MM.1S (cell line): ENCODE data around the gene TBC1D5.
A peak's percentile ranks its signal among the peaks of the same experiment; 100 is the strongest.

Experiments
- DNase-seq: peaks from one replicate; pipeline ENCODE4 v3.0.0-alpha.2; 2015
- H2AFZ ChIP-seq: fragments of 300-600 bp; sonication (generic); 2 replicates; pipeline ENCODE4 v1.6.0; 2016; ENCODE audit warnings: antibody characterized with exemption, low read length
- H3F3A ChIP-seq: fragments of 300-600 bp; sonication (generic); 2 replicates; pipeline ENCODE4 v1.6.1; 2016; ENCODE audit warnings: mild to moderate bottlenecking, antibody characterized with exemption, low read length, moderate library complexity, mixed read lengths; ENCODE audit not compliant: insufficient read depth
- H3K27ac ChIP-seq: fragments of 300-600 bp; sonication (generic); 2 replicates; pipeline ENCODE4 v1.5.1; 2016; ENCODE audit warnings: mild to moderate bottlenecking, low read length
- H3K27me3 ChIP-seq: fragments of 300-600 bp; sonication (generic); replicated peaks from 2 replicates; pipeline ENCODE4 v1.6.0; 2016; ENCODE audit warnings: low read length; ENCODE audit not compliant: insufficient read depth
- H3K36me3 ChIP-seq: fragments of 300-600 bp; sonication (generic); replicated peaks from 2 replicates; pipeline ENCODE4 v1.6.1; 2016; ENCODE audit warnings: mild to moderate bottlenecking, low read length, mixed read lengths; ENCODE audit not compliant: insufficient read depth
- H3K4me1 ChIP-seq: fragments of 300-600 bp; sonication (generic); 2 replicates; pipeline ENCODE4 v1.6.1; 2016; ENCODE audit warnings: low read length, mixed read lengths
- H3K4me2 ChIP-seq: fragments of 300-600 bp; sonication (generic); 2 replicates; pipeline ENCODE4 v1.6.0; 2016; ENCODE audit warnings: low read depth, low read length
- H3K4me3 ChIP-seq: fragments of 300-600 bp; sonication (generic); 2 replicates; pipeline ENCODE4 v1.5.1; 2016; ENCODE audit warnings: low read length, mixed read lengths
- H3K79me2 ChIP-seq: fragments of 300-600 bp; sonication (generic); 2 replicates; pipeline ENCODE4 v1.6.1; 2016; ENCODE audit warnings: mixed run types, low read length, mixed read lengths
- H3K9ac ChIP-seq: fragments of 300-600 bp; sonication (generic); 2 replicates; pipeline ENCODE4 v1.6.1; 2016; ENCODE audit warnings: low read length, mixed read lengths
- H3K9me2 ChIP-seq: fragments of 300-600 bp; sonication (generic); replicated peaks from 2 replicates; pipeline ENCODE4 v1.6.1; 2016; ENCODE audit warnings: mild to moderate bottlenecking, low read length, mixed read lengths; ENCODE audit not compliant: insufficient read depth
- H3K9me3 ChIP-seq: fragments of 300-600 bp; sonication (generic); replicated peaks from 2 replicates; pipeline ENCODE4 v1.6.1; 2016; ENCODE audit warnings: mild to moderate bottlenecking, low read length, mixed read lengths; ENCODE audit not compliant: insufficient read depth
- H4K20me1 ChIP-seq: fragments of 300-600 bp; sonication (generic); 2 replicates; pipeline ENCODE4 v1.6.1; 2016; ENCODE audit warnings: mild to moderate bottlenecking, low read length, moderate library complexity, mixed read lengths; ENCODE audit not compliant: insufficient read depth
- EZH2 ChIP-seq: fragments of 300-600 bp; sonication (generic); optimal IDR thresholded peaks from 2 replicates; pipeline ENCODE3; 2017; ENCODE audit warnings: low read depth, mild to moderate bottlenecking, antibody characterized with exemption, low read length, mixed read lengths
- EZH2phosphoT487 ChIP-seq: fragments of 300-600 bp; sonication (generic); IDR thresholded peaks from 2 replicates; pipeline ENCODE4 v1.6.1; 2018; ENCODE audit warnings: antibody characterized with exemption, low read length
- TF ChIP-seq, protein P1 (sequence below): fragments of 300-600 bp; sonication (generic); IDR thresholded peaks from 2 replicates; pipeline ENCODE4 v1.5.1; 2016; ENCODE audit warnings: antibody characterized with exemption, low read length, mixed read lengths

The TBC1D5 gene

DNA sequence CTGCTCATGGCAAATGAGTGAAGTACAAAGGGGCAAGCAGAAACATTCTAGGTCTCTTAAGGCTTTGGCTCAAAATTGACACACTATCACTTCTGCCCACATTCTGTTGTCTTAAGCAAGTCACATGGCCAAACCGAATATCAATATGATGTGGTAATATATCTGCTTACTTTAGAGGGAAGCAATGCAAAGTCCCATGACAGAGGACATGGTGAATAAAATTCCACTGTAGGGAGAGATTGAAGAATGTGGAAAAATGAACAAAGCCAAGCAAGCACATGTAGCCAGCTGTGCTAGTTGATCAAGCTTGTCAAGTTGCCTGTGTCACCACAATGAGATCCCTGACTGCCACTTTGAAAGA, 11.2 kb upstream of the TBC1D5 start:
- no peak overlapping the region for H3K4me2 ChIP-seq
- no peak overlapping the region for H3K4me3 ChIP-seq
- H3K27me3 ChIP-seq, result no peaks in the 10 kb centered on the region; the same call in 1 of the 2 replicates
- no peak overlapping the region for H3K27ac ChIP-seq
- H2AFZ ChIP-seq, result no peak overlapping the region
- no peaks in the 10 kb centered on the region for H3K79me2 ChIP-seq
- TF ChIP-seq, protein P1, sequence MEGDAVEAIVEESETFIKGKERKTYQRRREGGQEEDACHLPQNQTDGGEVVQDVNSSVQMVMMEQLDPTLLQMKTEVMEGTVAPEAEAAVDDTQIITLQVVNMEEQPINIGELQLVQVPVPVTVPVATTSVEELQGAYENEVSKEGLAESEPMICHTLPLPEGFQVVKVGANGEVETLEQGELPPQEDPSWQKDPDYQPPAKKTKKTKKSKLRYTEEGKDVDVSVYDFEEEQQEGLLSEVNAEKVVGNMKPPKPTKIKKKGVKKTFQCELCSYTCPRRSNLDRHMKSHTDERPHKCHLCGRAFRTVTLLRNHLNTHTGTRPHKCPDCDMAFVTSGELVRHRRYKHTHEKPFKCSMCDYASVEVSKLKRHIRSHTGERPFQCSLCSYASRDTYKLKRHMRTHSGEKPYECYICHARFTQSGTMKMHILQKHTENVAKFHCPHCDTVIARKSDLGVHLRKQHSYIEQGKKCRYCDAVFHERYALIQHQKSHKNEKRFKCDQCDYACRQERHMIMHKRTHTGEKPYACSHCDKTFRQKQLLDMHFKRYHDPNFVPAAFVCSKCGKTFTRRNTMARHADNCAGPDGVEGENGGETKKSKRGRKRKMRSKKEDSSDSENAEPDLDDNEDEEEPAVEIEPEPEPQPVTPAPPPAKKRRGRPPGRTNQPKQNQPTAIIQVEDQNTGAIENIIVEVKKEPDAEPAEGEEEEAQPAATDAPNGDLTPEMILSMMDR, result no peak
- TF ChIP-seq EZH2 (no peak), EZH2phosphoT487 (no peak)
- DNase-seq, result no peak
- H3K9me3 ChIP-seq, result no peaks in the 10 kb centered on the region
- H3K9ac ChIP-seq, result no peak overlapping the region
- no peaks in the 10 kb centered on the region for H3K9me2 ChIP-seq
- H3K36me3 ChIP-seq, result no peaks in the 10 kb centered on the region
- H3F3A ChIP-seq, result peaks cover 21% of the 10 kb centered on the region
- H4K20me1 ChIP-seq, result no peaks in the 10 kb centered on the region
- peaks cover 35% of the 10 kb centered on the region for H3K4me1 ChIP-seq

- Histone ChIP-seq H3F3A (peaks cover 22% of the 10 kb centered on the region), H3K79me2 (no peaks in the 10 kb centered on the region), H2AFZ (no peak overlapping the region), H3K36me3 (no peaks in the 10 kb centered on the region), H3K4me3 (no peak overlapping the region), H3K9me3 (no peaks in the 10 kb centered on the region), H3K4me2 (no peak overlapping the region), H3K27ac (no peak overlapping the region), H4K20me1 (no peaks in the 10 kb centered on the region), H3K9ac (no peak overlapping the region), H3K4me1 (peaks cover 36% of the 10 kb centered on the region), H3K27me3 (no peaks in the 10 kb centered on the region; the same call in 1 of the 2 replicates), H3K9me2 (no peaks in the 10 kb centered on the region)
- DNase-seq, result no peak
- no peak for TF ChIP-seq EZH2
- TF ChIP-seq EZH2phosphoT487, result no peak
- TF ChIP-seq, protein P1, result no peak
Observed at GRCh38 chr3:17752876-17753631, 10.6 kb upstream of the TBC1D5 start.

- no peaks in the 10 kb centered on the region; the same call in 1 of the 2 replicates for H3K27me3 ChIP-seq
- no peak overlapping the region for H2AFZ ChIP-seq
- peaks cover 28% of the 10 kb centered on the region for H3F3A ChIP-seq
- no peaks in the 10 kb centered on the region for H3K36me3 ChIP-seq
- H3K79me2 ChIP-seq, result no peaks in the 10 kb centered on the region
- H3K9me3 ChIP-seq, result no peaks in the 10 kb centered on the region
- H3K9me2 ChIP-seq, result no peaks in the 10 kb centered on the region
- no peak overlapping the region for H3K9ac ChIP-seq
- H3K4me2 ChIP-seq, result no peak overlapping the region
- no peak overlapping the region for H3K4me3 ChIP-seq
- DNase-seq, result no peak
- H3K4me1 ChIP-seq, result peaks cover 41% of the 10 kb centered on the region
- no peak for TF ChIP-seq EZH2
- no peaks in the 10 kb centered on the region for H4K20me1 ChIP-seq
- no peak overlapping the region for H3K27ac ChIP-seq
Observed at GRCh38 chr3:17752436-17752835, 10.0 kb upstream of the TBC1D5 start.

DNA sequence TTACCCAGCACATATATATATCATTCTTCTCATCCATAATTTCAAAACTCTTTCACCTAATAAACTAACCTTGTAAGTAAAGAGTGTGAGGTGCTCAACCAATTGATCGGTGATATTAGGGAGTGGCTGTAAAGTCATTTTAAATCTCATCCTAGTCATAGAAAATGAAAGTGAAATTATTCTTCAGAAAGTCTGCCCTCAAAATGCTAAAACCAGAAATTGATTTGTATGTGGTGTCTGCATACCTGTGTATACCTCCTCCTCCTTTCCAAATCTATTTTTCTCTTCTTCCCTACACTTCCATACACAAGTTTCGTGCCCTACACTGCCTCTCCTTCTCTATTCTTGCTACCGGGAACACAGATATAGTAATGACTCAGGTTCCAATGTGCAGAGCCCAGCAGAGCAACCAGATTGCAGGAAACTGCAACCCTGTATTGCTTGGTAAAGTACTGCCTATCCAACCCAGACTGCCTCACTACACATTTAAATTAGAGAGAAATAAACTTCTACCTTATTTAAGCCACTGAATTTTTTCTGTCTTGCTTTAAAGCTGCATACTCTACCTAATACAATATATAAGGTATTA, 7.4 kb upstream of the TBC1D5 start:
- peak; percentile 46 for DNase-seq
- Histone ChIP-seq H3F3A (peaks cover 19% of the 10 kb centered on the region), H3K4me3 (peak overlapping the region; percentile 43; the same call in 1 of the 2 replicates), H3K27ac (no peak overlapping the region), H3K36me3 (no peaks in the 10 kb centered on the region), H2AFZ (no peak overlapping the region), H3K9me2 (no peaks in the 10 kb centered on the region), H3K4me2 (peak overlapping the region; percentile 77), H3K27me3 (no peaks in the 10 kb centered on the region), H4K20me1 (no peaks in the 10 kb centered on the region), H3K9me3 (no peaks in the 10 kb centered on the region), H3K79me2 (no peaks in the 10 kb centered on the region), H3K4me1 (peaks cover 30% of the 10 kb centered on the region), H3K9ac (no peak overlapping the region)
- TF ChIP-seq EZH2phosphoT487, result no peak
- TF ChIP-seq EZH2, result no peak
- TF ChIP-seq, protein P1, result no peak
